H9 (cell line): ENCODE results near the gene SCRN3. TPM values are rescaled to one million over a fixed set of nuclear protein-coding genes. Genes with fewer than 3 reads are reported as not detected.

Experiments
- DNase-seq: peaks from one replicate; pipeline ENCODE4 v3.0.0-alpha.2; 2017
- H2AFZ ChIP-seq: one replicate; pipeline ENCODE4 v1.6.1; 2013; ENCODE audit warnings: mild to moderate bottlenecking, low read length, control low read depth, moderate library complexity
- H2AK5ac ChIP-seq: 2 replicates; pipeline ENCODE4 v1.6.1; 2013; ENCODE audit warnings: low read length, control low read depth, mixed read lengths; ENCODE audit not compliant: insufficient read length
- H2BK120ac ChIP-seq: one replicate; pipeline ENCODE4 v1.6.1; 2013; ENCODE audit warnings: low read depth, mild to moderate bottlenecking, low read length, control low read depth, inconsistent platforms; ENCODE audit not compliant: poor library complexity, severe bottlenecking
- H2BK12ac ChIP-seq: 2 replicates; pipeline ENCODE4 v1.6.1; 2013; ENCODE audit warnings: low read length, control low read depth, mixed read lengths, low read depth; ENCODE audit not compliant: insufficient read length
- H2BK15ac ChIP-seq: 2 replicates; pipeline ENCODE4 v1.6.1; 2013; ENCODE audit warnings: low read depth, low read length, control low read depth
- H2BK20ac ChIP-seq: one replicate; pipeline ENCODE4 v1.6.1; 2013; ENCODE audit warnings: low read depth, mild to moderate bottlenecking, low read length, control low read depth, inconsistent platforms; ENCODE audit not compliant: poor library complexity, severe bottlenecking
- H2BK5ac ChIP-seq: 2 replicates; pipeline ENCODE4 v1.6.1; 2013; ENCODE audit warnings: low read length, control low read depth, mixed read lengths; ENCODE audit not compliant: insufficient read length
- H3K14ac ChIP-seq: 2 replicates; pipeline ENCODE4 v1.6.1; 2013; ENCODE audit warnings: low read length, control low read depth; ENCODE audit not compliant: insufficient read depth
- H3K18ac ChIP-seq: 2 replicates; pipeline ENCODE4 v1.6.1; 2013; ENCODE audit warnings: low read depth, mild to moderate bottlenecking, mixed read lengths, low read length, control low read depth; ENCODE audit not compliant: insufficient read length
- H3K23ac ChIP-seq: 2 replicates; pipeline ENCODE4 v1.6.1; 2013; ENCODE audit warnings: low read length, control low read depth, mixed read lengths, low read depth; ENCODE audit not compliant: insufficient read length
- H3K23me2 ChIP-seq: 2 replicates; pipeline ENCODE4 v1.6.1; 2013; ENCODE audit warnings: low read depth, mild to moderate bottlenecking, mixed read lengths, low read length, control low read depth; ENCODE audit not compliant: insufficient read length, poor library complexity, severe bottlenecking
- H3K27ac ChIP-seq: 2 replicates; pipeline ENCODE4 v1.5.1; 2013; ENCODE audit warnings: low read length, control low read depth, mixed read lengths, low read depth; ENCODE audit not compliant: insufficient read length
- H3K27me3 ChIP-seq: 2 replicates; pipeline ENCODE4 v1.6.1; 2013; ENCODE audit warnings: low read length, control low read depth, inconsistent platforms; ENCODE audit not compliant: insufficient read depth
- H3K4ac ChIP-seq: 2 replicates; pipeline ENCODE4 v1.6.1; 2013; ENCODE audit warnings: low read depth, mild to moderate bottlenecking, control low read depth, inconsistent platforms, low read length, moderate library complexity
- H3K4me1 ChIP-seq: 2 replicates; pipeline ENCODE4 v1.6.1; 2013; ENCODE audit warnings: low read length, control low read depth, inconsistent platforms; ENCODE audit not compliant: insufficient read depth
- H3K4me2 ChIP-seq: 2 replicates; pipeline ENCODE4 v1.6.1; 2013; ENCODE audit warnings: low read length, control low read depth, mixed read lengths; ENCODE audit not compliant: insufficient read length, insufficient read depth
- H3K56ac ChIP-seq: 2 replicates; pipeline ENCODE4 v1.6.1; 2013; ENCODE audit warnings: low read depth, mild to moderate bottlenecking, mixed read lengths, low read length, control low read depth; ENCODE audit not compliant: insufficient read length
- H3K79me1 ChIP-seq: 2 replicates; pipeline ENCODE4 v1.6.1; 2013; ENCODE audit warnings: low read depth, mild to moderate bottlenecking, moderate library complexity, low read length, control low read depth, inconsistent platforms; ENCODE audit not compliant: insufficient read depth, poor library complexity, severe bottlenecking
- H3K79me2 ChIP-seq: 2 replicates; pipeline ENCODE4 v1.6.1; 2013; ENCODE audit warnings: low read length, control low read depth, inconsistent platforms; ENCODE audit not compliant: insufficient read depth
- H3K9ac ChIP-seq: 2 replicates; pipeline ENCODE4 v1.6.1; 2013; ENCODE audit warnings: low read length, control low read depth, mixed read lengths; ENCODE audit not compliant: insufficient read length; ENCODE audit errors: extremely low read depth
- H3K9me3 ChIP-seq: one replicate; pipeline ENCODE4 v1.6.1; 2013; ENCODE audit warnings: low read depth, low read length, inconsistent platforms; ENCODE audit not compliant: control insufficient read depth
- H3T11ph ChIP-seq: one replicate; pipeline ENCODE4 v1.6.1; 2013; ENCODE audit warnings: mild to moderate bottlenecking, low read length, control low read depth, inconsistent platforms
- H4K20me1 ChIP-seq: one replicate; pipeline ENCODE4 v1.6.1; 2013; ENCODE audit not compliant: control insufficient read depth, insufficient read length, insufficient read depth
- H4K5ac ChIP-seq: 2 replicates; pipeline ENCODE4 v1.6.1; 2013; ENCODE audit warnings: low read depth, mild to moderate bottlenecking, mixed read lengths, low read length, control low read depth; ENCODE audit not compliant: insufficient read length
- H4K8ac ChIP-seq: replicated peaks from 2 replicates; pipeline ENCODE4 v1.6.1; 2013; ENCODE audit warnings: low read length, control low read depth, mixed read lengths, low read depth; ENCODE audit not compliant: insufficient read length
- H4K91ac ChIP-seq: 2 replicates; pipeline ENCODE4 v1.6.1; 2013; ENCODE audit warnings: low read depth, mild to moderate bottlenecking, moderate library complexity, mixed read lengths, low read length, control low read depth; ENCODE audit not compliant: insufficient read length
- H3K27ac Mint-ChIP-seq, 3 experiments: 2 replicates in 2 of 3; 3 replicates in 1 of 3; pipeline ENCODE4 v1.8.0; 2020 to 2021; ENCODE audit warnings: mixed read lengths in 3 of 3, mild to moderate bottlenecking in 1 of 3, moderate library complexity in 1 of 3
- H3K27me3 Mint-ChIP-seq: 2 replicates; pipeline ENCODE4 v1.8.0; 2021; ENCODE audit warnings: low read depth, mild to moderate bottlenecking, moderate library complexity, mixed read lengths
- H3K36me3 Mint-ChIP-seq, 3 experiments: 2 replicates in 2 of 3; 3 replicates in 1 of 3; pipeline ENCODE4 v1.8.0; 2020 to 2021; ENCODE audit warnings: low read depth in 3 of 3, mixed read lengths in 3 of 3; ENCODE audit not compliant: insufficient read depth in 1 of 3
- H3K4me1 Mint-ChIP-seq, 2 experiments: 2 replicates each; pipeline ENCODE4 v1.8.0; 2020; ENCODE audit warnings: mixed read lengths in 2 of 2
- H3K4me3 Mint-ChIP-seq, 2 experiments: 2 replicates in 1 of 2; 3 replicates in 1 of 2; pipeline ENCODE4 v1.8.0; 2020 to 2021; ENCODE audit warnings: mild to moderate bottlenecking in 2 of 2, mixed read lengths in 2 of 2, moderate library complexity in 1 of 2
- H3K9me3 Mint-ChIP-seq, 2 experiments: 2 replicates in 1 of 2; 3 replicates in 1 of 2; pipeline ENCODE4 v1.8.0; 2020; ENCODE audit warnings: mild to moderate bottlenecking in 2 of 2, mixed read lengths in 2 of 2, moderate library complexity in 1 of 2
- CTCF ChIP-seq: fragments of 200-600 bp; sonication (generic); conservative IDR thresholded peaks from 3 replicates; pipeline ENCODE4 v1.8.0; 2021; ENCODE audit warnings: antibody characterized with exemption, mild to moderate bottlenecking
- WGBS: extraction: QIAGEN DNeasy Blood & Tissue Kit; methylation state at CpG from one replicate; pipeline ENCODE4 v1.1.7; 2013; ENCODE audit warnings: missing lambda C conversion rate, low lambda C conversion rate, mixed read lengths; ENCODE audit not compliant: insufficient read length; ENCODE audit errors: extremely low coverage; 5-methylcytosine and 5-hydroxymethylcytosine counted together
- total RNA-seq: library from RNA; stranded (reverse); gene quantifications from 2 replicates; pipeline ENCODE4 v1.2.1, GENCODE V29; 2021

The SCRN3 gene
- total RNA-seq, 1 experiment from 2014 or later: 8.7 TPM

- no peak overlapping the region for H3K27ac ChIP-seq
- no peak overlapping the region for H3T11ph ChIP-seq
- no peak overlapping the region for H4K91ac ChIP-seq
- no peak overlapping the region for H3K56ac ChIP-seq
- no peak overlapping the region for H2AK5ac ChIP-seq
- H3K4me3 Mint-ChIP-seq: no peak overlapping the region
- H3K4ac ChIP-seq: no peak overlapping the region
- no peak overlapping the region for H2BK120ac ChIP-seq
- H4K20me1 ChIP-seq: no peaks in the 10 kb centered on the region
- no peaks in the 10 kb centered on the region for H3K23me2 ChIP-seq
- H3K27me3 ChIP-seq: no peaks in the 10 kb centered on the region
- H2BK12ac ChIP-seq: no peak overlapping the region
- no peak overlapping the region for H3K27ac Mint-ChIP-seq
- H3K18ac ChIP-seq: no peak overlapping the region
- H4K8ac ChIP-seq: no peak overlapping the region
- TF ChIP-seq CTCF: no peak
- H3K79me2 ChIP-seq: no peaks in the 10 kb centered on the region
- no peak overlapping the region for H3K14ac ChIP-seq
- no peak overlapping the region for H3K4me2 ChIP-seq
- peaks cover 5 to 19% (median 14%) of the 10 kb centered on the region in 3 experiments for H3K36me3 Mint-ChIP-seq
- H3K79me1 ChIP-seq: no peaks in the 10 kb centered on the region
- H2BK5ac ChIP-seq: no peak overlapping the region
- H2AFZ ChIP-seq: no peak overlapping the region
- H3K9ac ChIP-seq: no peak overlapping the region
- no peak overlapping the region for H2BK20ac ChIP-seq
- WGBS: no CpG with 5 or more reads among the region's 1 CpG
- no peak for DNase-seq
- no peaks in the 10 kb centered on the region for H3K4me1 ChIP-seq
- H3K9me3 Mint-ChIP-seq: peaks cover 2 to 3% of the 10 kb centered on the region in 2 experiments; a peak in 3 of 5 replicates
- H3K27me3 Mint-ChIP-seq: no peaks in the 10 kb centered on the region
- H4K5ac ChIP-seq: no peak overlapping the region
- H3K4me1 Mint-ChIP-seq: no peaks in the 10 kb centered on the region; a peak in 1 of 4 replicates
- H3K9me3 ChIP-seq: no peaks in the 10 kb centered on the region
- H3K23ac ChIP-seq: no peak overlapping the region
- H2BK15ac ChIP-seq: no peak overlapping the region
These were observed 32.7 kb downstream of the SCRN3 start for GRCh38 chr2:174428214-174428613.
